HepG2 (cell line): Measurements from ENCODE around the gene NKPD1. TPM values are rescaled to one million over a fixed set of nuclear protein-coding genes. Genes with fewer than 3 reads are reported as not detected.

Experiments
- ATAC-seq: fragments of 200-7000 bp; cut with Tn5 transposase; 3 replicates; pipeline ENCODE4 v1.9.1; 2020; ENCODE audit warnings: mild to moderate bottlenecking, moderate library complexity
- BruUV-seq: library from RNA; stranded (reverse); fragments of 400-500 nt; replicated peaks from 2 replicates; lab custom pipeline; 2021; lab: Mats Ljungman, UMichigan
- CTCF ChIA-PET: fragments of 300-600 bp; formaldehyde crosslinking; extraction: SDS; loops from one replicate; lab custom pipeline; 2021; ENCODE audit warnings: low total read pairs, inconsistent platforms, low intra/inter-chr PET ratio; lab: Yijun Ruan, JAX
- POLR2A ChIA-PET: fragments of 350-600 bp; sonication (Branson Sonifier 250); formaldehyde crosslinking; loops from one replicate; lab custom pipeline; 2020; ENCODE audit warnings: antibody characterized with exemption, inconsistent platforms; lab: Yijun Ruan, JAX
- DNase-seq: peaks from one replicate; pipeline ENCODE4 v3.0.0-alpha.2; 2015; ENCODE audit warnings: low spot score
- FAIRE-seq: peaks from 3 replicates; lab custom pipeline; 2011; peaks lifted over from hg19 to GRCh38; lab: Jason Lieb, UNC
- H2AFZ ChIP-seq: one replicate; pipeline ENCODE4 v1.6.1; 2011; ENCODE audit warnings: low read length, inconsistent platforms
- H3K27ac ChIP-seq: fragments of 300-600 bp; 3 replicates; pipeline ENCODE4 v1.8.0; 2011; ENCODE audit warnings: mixed run types, mild to moderate bottlenecking, mixed read lengths, low read length, inconsistent platforms; ENCODE audit not compliant: insufficient read depth; ENCODE audit errors: extremely low read length
- H3K27me3 ChIP-seq, 2 experiments: fragments of 200-600 bp in 1 of 2; 2 replicates in 1 of 2; 3 replicates in 1 of 2; pipeline versions ENCODE4 v1.6.0 to v1.8.0; 2011; ENCODE audit warnings: low read length in 2 of 2, mild to moderate bottlenecking in 2 of 2, moderate library complexity in 2 of 2, inconsistent platforms in 1 of 2; ENCODE audit not compliant: insufficient read depth in 2 of 2, control insufficient read depth in 1 of 2
- H3K36me3 ChIP-seq, 2 experiments: fragments of 200-600 bp in 1 of 2; replicated peaks in 1 of 2; 2 replicates in 1 of 2; 3 replicates in 1 of 2; pipeline versions ENCODE4 v1.5.1 to v1.8.0; 2011; ENCODE audit warnings: low read length in 2 of 2, inconsistent platforms in 1 of 2; ENCODE audit not compliant: insufficient read depth in 2 of 2, control insufficient read depth in 1 of 2
- H3K4me1 ChIP-seq: 2 replicates; pipeline ENCODE4 v1.5.1; 2012; ENCODE audit warnings: low read length, inconsistent platforms; ENCODE audit not compliant: insufficient read depth
- H3K4me2 ChIP-seq: 2 replicates; pipeline ENCODE4 v1.6.0; 2011; ENCODE audit warnings: low read depth, low read length, inconsistent platforms
- H3K4me3 ChIP-seq, 3 experiments: fragments of 200-600 bp in 1 of 3; sonication (generic), shearing (Covaris generic) in 1 of 3; replicated peaks in 1 of 3; 2 replicates each; pipeline ENCODE4 v1.5.1; 2011 to 2016; ENCODE audit warnings: low read length in 3 of 3, inconsistent platforms in 2 of 3, low read depth in 2 of 3, mild to moderate bottlenecking in 2 of 3, control low read depth in 1 of 3, mixed read lengths in 1 of 3; ENCODE audit not compliant: insufficient read depth in 1 of 3
- H3K79me2 ChIP-seq: one replicate; pipeline ENCODE4 v1.6.1; 2011; ENCODE audit warnings: low read length, inconsistent platforms; ENCODE audit not compliant: insufficient read depth
- H3K9ac ChIP-seq: 2 replicates; pipeline ENCODE4 v1.6.0; 2011; ENCODE audit warnings: mild to moderate bottlenecking, low read depth, low read length, inconsistent platforms; ENCODE audit not compliant: insufficient read depth
- H3K9me3 ChIP-seq: 2 replicates; pipeline ENCODE4 v1.5.1; 2012; ENCODE audit warnings: mild to moderate bottlenecking, low read length
- H4K20me1 ChIP-seq: 2 replicates; pipeline ENCODE4 v1.6.0; 2011; ENCODE audit warnings: inconsistent platforms, mild to moderate bottlenecking, low read length, moderate library complexity; ENCODE audit not compliant: insufficient read depth
- BORCS8-MEF2B ChIP-seq: sonication (generic); formaldehyde crosslinking; IDR thresholded peaks from 2 replicates; pipeline ENCODE4 v1.8.0; 2022; ENCODE audit warnings: mild to moderate bottlenecking, missing genetic modification reagents
- GATAD1 ChIP-seq: IDR thresholded peaks from 2 replicates; pipeline ENCODE4 v1.6.1; 2016; ENCODE audit warnings: missing genetic modification reagents, missing compliant biosample characterization
- MIER3 ChIP-seq: IDR thresholded peaks from 2 replicates; pipeline ENCODE4 v1.6.1; 2016; ENCODE audit warnings: missing compliant biosample characterization, borderline replicate concordance
- NKX3-1 ChIP-seq: sonication (generic); formaldehyde crosslinking; IDR thresholded peaks from 2 replicates; pipeline ENCODE4 v1.5.0; 2020; ENCODE audit warnings: missing genetic modification reagents
- PCBP2 ChIP-seq: fragments of 200-400 bp; formaldehyde crosslinking; optimal IDR thresholded peaks from 2 replicates; pipeline ENCODE3; 2018; ENCODE audit warnings: low read length, low read depth; ENCODE audit not compliant: poor library complexity, severe bottlenecking
- PHF5A ChIP-seq: IDR thresholded peaks from one replicate; pipeline ENCODE4 v1.6.1; 2018; ENCODE audit warnings: low read depth, missing genetic modification reagents; ENCODE audit not compliant: unreplicated experiment
- ZBTB33 ChIP-seq: sonication (generic); formaldehyde crosslinking; IDR thresholded peaks from 2 replicates; pipeline ENCODE4 v1.4.0; 2020; ENCODE audit warnings: missing genetic modification reagents
- ZNF460 ChIP-seq: sonication (generic); formaldehyde crosslinking; IDR thresholded peaks from 2 replicates; pipeline ENCODE4 v1.5.1; 2020; ENCODE audit warnings: missing genetic modification reagents, mild to moderate bottlenecking, borderline replicate concordance
- ZNF720 ChIP-seq: sonication (generic); formaldehyde crosslinking; IDR thresholded peaks from 2 replicates; pipeline ENCODE4 v1.4.0; 2020; ENCODE audit warnings: missing genetic modification reagents
- ZNF746 ChIP-seq: sonication (generic); formaldehyde crosslinking; IDR thresholded peaks from 2 replicates; pipeline ENCODE4 v1.8.0; 2022; ENCODE audit warnings: mild to moderate bottlenecking, missing genetic modification reagents
- ZNF781 ChIP-seq: sonication (generic); formaldehyde crosslinking; IDR thresholded peaks from 2 replicates; pipeline ENCODE4 v1.5.1; 2020; ENCODE audit warnings: borderline replicate concordance, mild to moderate bottlenecking, missing genetic modification reagents; ENCODE audit errors: not compliant biosample characterization
- ZSCAN31 ChIP-seq: sonication (generic); formaldehyde crosslinking; IDR thresholded peaks from 2 replicates; pipeline ENCODE4 v1.5.0; 2020; ENCODE audit warnings: low read depth, mild to moderate bottlenecking, missing genetic modification reagents
- WGBS: methylation state at CpG from one replicate; pipeline ENCODE4 v1.1.6; 2017; ENCODE audit warnings: low lambda C conversion rate; 5-methylcytosine and 5-hydroxymethylcytosine counted together
- in situ Hi-C: cut with HindIII; loops from 2 replicates; pipeline ENCODE4 v1.10.0; 2017; ENCODE audit warnings: low pct_unique_long_range_greater_than_20kb; ENCODE audit not compliant: extremely low pct_ligation_motif_present
- intact Hi-C: fragments of 100-400 bp; cut with micrococcal nuclease; formaldehyde crosslinking; loops from one replicate; pipeline ENCODE4 v1.10.0; 2022; ENCODE audit not compliant: unreplicated experiment
- polyA plus RNA-seq, 8 experiments: library from polyadenylated mRNA; depleted of rRNA in 3 of 8; stranded (reverse) in 7 of 8; unstranded in 1 of 8; fragments of >200 nt; fragmentation: Illumina TruSeq in 4 of 8; extraction: Trizol in 4 of 8; gene quantifications; 2 replicates each; pipeline versions ENCODE4 v1.2.1 to v1.2.3, GENCODE V29; 2011 to 2016; ENCODE audit warnings: low read depth in 4 of 8, missing spikeins in 1 of 8, mixed read lengths in 1 of 8; ENCODE audit not compliant: insufficient read depth in 1 of 8
- total RNA-seq, 5 experiments: library from RNA; depleted of rRNA; stranded (reverse); fragments of >200 nt; fragmentation: Illumina TruSeq; extraction: Trizol; gene quantifications; 2 replicates each; pipeline ENCODE4 v1.2.3, GENCODE V29; 2016; ENCODE audit warnings: low read depth in 1 of 5
- TF ChIP-seq, protein P1 (sequence below): sonication (generic); IDR thresholded peaks from 2 replicates; pipeline ENCODE4 v1.6.1; 2016; ENCODE audit warnings: low read depth, borderline replicate concordance
- TF ChIP-seq, protein P2 (sequence below): sonication (generic); formaldehyde crosslinking; IDR thresholded peaks from 2 replicates; pipeline ENCODE4 v1.8.0; 2022; ENCODE audit warnings: missing genetic modification reagents, mild to moderate bottlenecking, inconsistent platforms, borderline replicate concordance
- TF ChIP-seq, protein P3 (sequence below): sonication (generic); formaldehyde crosslinking; IDR thresholded peaks from 2 replicates; pipeline ENCODE4 v1.4.0; 2020; ENCODE audit warnings: mild to moderate bottlenecking, missing genetic modification reagents

NKPD1 gene
- total and polyA plus RNA-seq, 2 of the 13 experiments (the other 11 are each of a cell fraction or from before 2014, with no cell fraction given), result 0.03 TPM; not detected in 1

- CTCF ChIA-PET, result no interaction called here
- FAIRE-seq (no peak), DNase-seq (no peak), ATAC-seq (no peak)
- in situ Hi-C loops (no loop called here), intact Hi-C loops (no loop called here)
- Histone ChIP-seq H4K20me1 (peaks cover 19% of the 10 kb centered on the region), H3K27me3 (no peaks in the 10 kb centered on the region), H3K4me1 (peaks cover 27% of the 10 kb centered on the region), H2AFZ (no peak overlapping the region), H3K36me3 (peaks cover 0 to 2% of the 10 kb centered on the region in 2 experiments; a peak in 2 of 5 replicates), H3K27ac (no peak overlapping the region), H3K9me3 (no peaks in the 10 kb centered on the region), H3K9ac (no peak overlapping the region), H3K4me3 (no peak overlapping the region), H3K79me2 (peaks cover 73% of the 10 kb centered on the region), H3K4me2 (no peak overlapping the region)
- POLR2A ChIA-PET, result interaction anchor here (1.1 kb wide), 1 partner anchor 19 kb away, joined by 3 read pairs; no protein-coding TSS in a partner anchor
- WGBS, result no CpG with 5 or more reads among the region's 12 CpGs
- TF ChIP-seq, protein P1, sequence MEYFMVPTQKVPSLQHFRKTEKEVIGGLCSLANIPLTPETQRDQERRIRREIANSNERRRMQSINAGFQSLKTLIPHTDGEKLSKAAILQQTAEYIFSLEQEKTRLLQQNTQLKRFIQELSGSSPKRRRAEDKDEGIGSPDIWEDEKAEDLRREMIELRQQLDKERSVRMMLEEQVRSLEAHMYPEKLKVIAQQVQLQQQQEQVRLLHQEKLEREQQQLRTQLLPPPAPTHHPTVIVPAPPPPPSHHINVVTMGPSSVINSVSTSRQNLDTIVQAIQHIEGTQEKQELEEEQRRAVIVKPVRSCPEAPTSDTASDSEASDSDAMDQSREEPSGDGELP, result peak; percentile 52; the same call in 1 of the 2 replicates
- TF ChIP-seq BORCS8-MEF2B (no peak), ZNF781 (CRISPR knock-in tag) (no peak), PCBP2 (no peak), ZSCAN31 (CRISPR knock-in tag) (no peak), ZNF720 (CRISPR knock-in tag) (no peak), ZBTB33 (CRISPR knock-in tag) (peak; percentile 45; the same call in 1 of the 2 replicates), ZNF460 (CRISPR knock-in tag) (no peak), PHF5A (CRISPR knock-in tag) (no peak), GATAD1 (CRISPR knock-in tag) (no peak), NKX3-1 (no peak), ZNF746 (no peak), MIER3 (CRISPR knock-in tag) (no peak)
- TF ChIP-seq, protein P2, sequence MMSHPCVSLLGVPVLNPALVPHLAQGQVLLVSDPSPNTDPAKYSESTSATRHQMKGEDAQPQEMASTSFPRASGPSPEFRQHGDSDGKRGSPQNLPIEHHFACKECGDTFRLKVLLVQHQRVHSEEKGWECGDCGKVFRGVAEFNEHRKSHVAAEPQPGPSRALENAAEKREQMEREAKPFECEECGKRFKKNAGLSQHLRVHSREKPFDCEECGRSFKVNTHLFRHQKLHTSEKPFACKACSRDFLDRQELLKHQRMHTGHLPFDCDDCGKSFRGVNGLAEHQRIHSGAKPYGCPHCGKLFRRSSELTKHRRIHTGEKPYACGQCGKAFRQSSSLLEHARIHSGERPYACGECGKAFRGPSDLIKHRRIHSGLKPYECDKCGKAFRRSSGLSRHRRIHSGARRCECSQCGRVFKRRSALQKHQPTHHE (CRISPR knock-in tag), result no peak
- TF ChIP-seq, protein P3, sequence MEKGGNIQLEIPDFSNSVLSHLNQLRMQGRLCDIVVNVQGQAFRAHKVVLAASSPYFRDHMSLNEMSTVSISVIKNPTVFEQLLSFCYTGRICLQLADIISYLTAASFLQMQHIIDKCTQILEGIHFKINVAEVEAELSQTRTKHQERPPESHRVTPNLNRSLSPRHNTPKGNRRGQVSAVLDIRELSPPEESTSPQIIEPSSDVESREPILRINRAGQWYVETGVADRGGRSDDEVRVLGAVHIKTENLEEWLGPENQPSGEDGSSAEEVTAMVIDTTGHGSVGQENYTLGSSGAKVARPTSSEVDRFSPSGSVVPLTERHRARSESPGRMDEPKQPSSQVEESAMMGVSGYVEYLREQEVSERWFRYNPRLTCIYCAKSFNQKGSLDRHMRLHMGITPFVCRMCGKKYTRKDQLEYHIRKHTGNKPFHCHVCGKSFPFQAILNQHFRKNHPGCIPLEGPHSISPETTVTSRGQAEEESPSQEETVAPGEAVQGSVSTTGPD (CRISPR knock-in tag), result no peak
- BruUV-seq, result no TSS peak
Observed at GRCh38 chr19:45117671-45118070, 43.1 kb downstream of the NKPD1 start.
